Chondrocyte (in vitro differentiated cells): Measurements from ENCODE around the gene TM7SF2. TPM values are rescaled to one million over a fixed set of nuclear protein-coding genes. Genes with fewer than 3 reads are reported as not detected.

ENCODE experiments used
- DNase-seq: peaks from one replicate; pipeline ENCODE4 v3.0.0; 2021; ENCODE audit warnings: mixed read lengths, low spot score
- H3K27ac Mint-ChIP-seq: one replicate; pipeline ENCODE4 v1.8.0; 2021; ENCODE audit warnings: mild to moderate bottlenecking, moderate library complexity, mixed read lengths; ENCODE audit not compliant: unreplicated experiment
- H3K27me3 Mint-ChIP-seq: 2 replicates; pipeline ENCODE4 v1.8.0; 2021; ENCODE audit warnings: low read depth, mixed read lengths
- H3K36me3 Mint-ChIP-seq: 2 replicates; pipeline ENCODE4 v1.8.0; 2021; ENCODE audit warnings: low read depth, mixed read lengths
- H3K4me1 Mint-ChIP-seq: 2 replicates; pipeline ENCODE4 v1.8.0; 2021; ENCODE audit warnings: low read depth, mild to moderate bottlenecking, mixed read lengths
- H3K4me3 Mint-ChIP-seq: one replicate; pipeline ENCODE4 v1.8.0; 2021; ENCODE audit warnings: mild to moderate bottlenecking, moderate library complexity, mixed read lengths; ENCODE audit not compliant: unreplicated experiment
- H3K9me3 Mint-ChIP-seq: 2 replicates; pipeline ENCODE4 v1.8.0; 2021; ENCODE audit warnings: low read depth, mixed read lengths
- microRNA-seq: library from miRNA; unstranded; fragments of <30 nt; microRNA quantifications from one replicate; pipeline ENCODE4 v1.2.0, GENCODE V29; 2020; ENCODE audit warnings: borderline number of aligned reads
- total RNA-seq: library from RNA; stranded (reverse); gene quantifications from 3 replicates; pipeline ENCODE4 v1.2.1, GENCODE V29; 2021
- TF ChIP-seq, protein P1 (sequence below): fragments of 200-600 bp; sonication (generic); IDR thresholded peaks from 2 replicates; pipeline ENCODE4 v1.5.0; 2021; ENCODE audit warnings: antibody characterized with exemption, mild to moderate bottlenecking, moderate library complexity

The TM7SF2 gene
- total RNA-seq, 1 donor from 2014 or later, result 10.7 TPM

GRCh38 chr11:65157336-65157735 is 45.7 kb downstream of the TM7SF2 start:
- H3K27me3 Mint-ChIP-seq, result peaks cover 2% of the 10 kb centered on the region
- no peak overlapping the region for H3K4me3 Mint-ChIP-seq
- TF ChIP-seq, protein P1, sequence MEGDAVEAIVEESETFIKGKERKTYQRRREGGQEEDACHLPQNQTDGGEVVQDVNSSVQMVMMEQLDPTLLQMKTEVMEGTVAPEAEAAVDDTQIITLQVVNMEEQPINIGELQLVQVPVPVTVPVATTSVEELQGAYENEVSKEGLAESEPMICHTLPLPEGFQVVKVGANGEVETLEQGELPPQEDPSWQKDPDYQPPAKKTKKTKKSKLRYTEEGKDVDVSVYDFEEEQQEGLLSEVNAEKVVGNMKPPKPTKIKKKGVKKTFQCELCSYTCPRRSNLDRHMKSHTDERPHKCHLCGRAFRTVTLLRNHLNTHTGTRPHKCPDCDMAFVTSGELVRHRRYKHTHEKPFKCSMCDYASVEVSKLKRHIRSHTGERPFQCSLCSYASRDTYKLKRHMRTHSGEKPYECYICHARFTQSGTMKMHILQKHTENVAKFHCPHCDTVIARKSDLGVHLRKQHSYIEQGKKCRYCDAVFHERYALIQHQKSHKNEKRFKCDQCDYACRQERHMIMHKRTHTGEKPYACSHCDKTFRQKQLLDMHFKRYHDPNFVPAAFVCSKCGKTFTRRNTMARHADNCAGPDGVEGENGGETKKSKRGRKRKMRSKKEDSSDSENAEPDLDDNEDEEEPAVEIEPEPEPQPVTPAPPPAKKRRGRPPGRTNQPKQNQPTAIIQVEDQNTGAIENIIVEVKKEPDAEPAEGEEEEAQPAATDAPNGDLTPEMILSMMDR, result no peak
- no peak for DNase-seq
- no peaks in the 10 kb centered on the region for H3K9me3 Mint-ChIP-seq
- H3K4me1 Mint-ChIP-seq, result no peaks in the 10 kb centered on the region
- no peak overlapping the region for H3K27ac Mint-ChIP-seq
- H3K36me3 Mint-ChIP-seq, result no peaks in the 10 kb centered on the region

DNA sequence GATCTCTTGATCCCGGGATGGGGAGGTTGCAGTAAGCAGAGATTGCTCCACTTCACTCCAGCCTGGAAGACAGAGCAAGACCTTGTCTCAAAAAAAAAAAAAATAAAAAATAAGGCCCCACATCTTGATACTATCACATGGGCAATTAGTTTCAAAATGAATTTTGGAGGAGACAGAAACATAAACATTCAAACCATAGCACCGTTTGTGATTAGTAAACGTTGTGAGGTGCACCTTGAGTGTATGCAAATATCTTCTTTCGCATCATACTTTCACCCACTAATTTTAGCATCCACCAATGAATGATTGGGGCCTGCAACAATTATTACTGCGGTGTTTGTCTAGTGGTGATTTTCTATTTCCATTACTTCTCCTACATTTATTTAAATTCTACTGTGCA is 47.3 kb downstream of the TM7SF2 start:
- no peaks in the 10 kb centered on the region for H3K36me3 Mint-ChIP-seq
- TF ChIP-seq, protein P1, result no peak
- peaks cover 2% of the 10 kb centered on the region for H3K27me3 Mint-ChIP-seq
- no peaks in the 10 kb centered on the region for H3K9me3 Mint-ChIP-seq
- no peak for DNase-seq
- H3K4me1 Mint-ChIP-seq, result no peaks in the 10 kb centered on the region
- H3K4me3 Mint-ChIP-seq, result no peak overlapping the region
- no peak overlapping the region for H3K27ac Mint-ChIP-seq

DNA sequence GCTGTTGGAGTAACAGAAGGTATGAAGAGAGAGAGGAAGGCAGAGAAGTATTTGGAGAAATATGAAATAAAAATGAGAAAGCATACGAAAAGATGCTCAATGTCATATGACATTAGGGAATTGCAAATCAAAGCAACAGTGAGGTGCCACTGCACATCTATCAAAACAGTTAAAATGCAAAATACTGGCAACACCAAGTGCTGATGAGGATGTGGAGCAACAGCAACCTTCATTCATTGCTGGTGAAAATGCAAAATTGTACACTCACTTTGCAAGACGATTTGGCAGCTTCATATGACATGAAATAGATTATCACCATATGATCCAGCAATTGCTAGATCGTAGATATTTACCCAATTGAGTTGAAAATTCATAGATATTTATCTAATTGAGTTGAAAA is 49.0 kb downstream of the TM7SF2 start:
- H3K36me3 Mint-ChIP-seq, result no peaks in the 10 kb centered on the region
- H3K4me3 Mint-ChIP-seq, result no peak overlapping the region

GRCh38 chr11:65163684-65164083 is 52.0 kb downstream of the TM7SF2 start:
- Mint-ChIP-seq H3K9me3 (no peaks in the 10 kb centered on the region), H3K36me3 (no peaks in the 10 kb centered on the region), H3K27me3 (peaks cover 2% of the 10 kb centered on the region), H3K4me1 (no peaks in the 10 kb centered on the region), H3K4me3 (no peak overlapping the region), H3K27ac (no peak overlapping the region)
- TF ChIP-seq, protein P1, result no peak
- DNase-seq, result no peak

More for the DNA sequence above, 49.0 kb downstream of the TM7SF2 start:
- no peaks in the 10 kb centered on the region for H3K9me3 Mint-ChIP-seq
- no peak for DNase-seq
- TF ChIP-seq, protein P1, result no peak
- no peak overlapping the region for H3K27ac Mint-ChIP-seq
- H3K4me1 Mint-ChIP-seq, result no peaks in the 10 kb centered on the region
- peaks cover 2% of the 10 kb centered on the region for H3K27me3 Mint-ChIP-seq

Small RNA genes lying within 50 kb of the gene (microRNA-seq; reads per million reads assigned to microRNA genes)
- gene MIR6751, result not detected

Other genes starting within 250 kb of the TM7SF2 start
- 78.9 to 129 TPM (median 111 TPM) in 3 replicates for gene EHD1, start 233.3 kb upstream of the TM7SF2 start, total RNA-seq
- gene ATG2A, start 194.7 kb upstream of the TM7SF2 start, total RNA-seq, result 15.2 to 21.9 TPM (median 16.3 TPM) in 3 replicates
- gene PPP2R5B, start 187.2 kb upstream of the TM7SF2 start, total RNA-seq, result 21.7 to 33.2 TPM (median 29.3 TPM) in 3 replicates
- gene GPHA2, start 176.0 kb upstream of the TM7SF2 start, total RNA-seq, result not detected in 3 replicates
- not detected in 3 replicates for gene MAJIN, start 139.8 kb upstream of the TM7SF2 start, total RNA-seq
- not detected in 3 replicates for gene BATF2, start 114.9 kb upstream of the TM7SF2 start, total RNA-seq
- gene ARL2, start 97.7 kb upstream of the TM7SF2 start, total RNA-seq, result 80.1 to 85.5 TPM (median 83.7 TPM) in 3 replicates
- 21.0 to 26.1 TPM (median 24.9 TPM) in 3 replicates for gene SNX15, start 84.4 kb upstream of the TM7SF2 start, total RNA-seq
- 13.1 to 18.2 TPM (median 14.3 TPM) in 3 replicates for gene SAC3D1, start 70.7 kb upstream of the TM7SF2 start, total RNA-seq
- gene NAALADL1, start 53.3 kb upstream of the TM7SF2 start, total RNA-seq, result not detected in 3 replicates
- 5.5 to 11.4 TPM (median 6.3 TPM) in 3 replicates for gene CDCA5, start 27.8 kb upstream of the TM7SF2 start, total RNA-seq
- 48.9 to 53.3 TPM (median 50.0 TPM) in 3 replicates for gene ZFPL1, start 27.6 kb upstream of the TM7SF2 start, total RNA-seq
- 72.8 to 94.0 TPM (median 73.4 TPM) in 3 replicates for gene VPS51, start 15.7 kb upstream of the TM7SF2 start, total RNA-seq
- gene ZNHIT2, start 5.8 kb downstream of the TM7SF2 start, total RNA-seq, result 7.9 to 8.7 TPM (median 7.9 TPM) in 3 replicates
- 506 to 669 TPM (median 519 TPM) in 3 replicates for gene FAU, start 10.3 kb downstream of the TM7SF2 start, total RNA-seq
- 37.2 to 43.2 TPM (median 40.5 TPM) in 3 replicates for gene MRPL49, start 10.4 kb downstream of the TM7SF2 start, total RNA-seq
- 47.5 to 53.5 TPM (median 49.2 TPM) in 3 replicates for gene SYVN1, start 22.6 kb downstream of the TM7SF2 start, total RNA-seq
- not detected in 3 replicates for gene SPDYC, start 58.4 kb downstream of the TM7SF2 start, total RNA-seq
- gene CAPN1, start 70.1 kb downstream of the TM7SF2 start, total RNA-seq, result 120 to 130 TPM (median 127 TPM) in 3 replicates
- gene POLA2, start 150.1 kb downstream of the TM7SF2 start, total RNA-seq, result 5.7 to 19.0 TPM (median 6.2 TPM) in 3 replicates
- gene CDC42EP2, start 203.0 kb downstream of the TM7SF2 start, total RNA-seq, result 7.3 to 12.8 TPM (median 12.6 TPM) in 3 replicates
- 49.7 to 52.3 TPM (median 49.9 TPM) in 3 replicates for gene DPF2, start 222.0 kb downstream of the TM7SF2 start, total RNA-seq
- gene TIGD3, start 242.9 kb downstream of the TM7SF2 start, total RNA-seq, result 0.10 to 0.18 TPM in 2 of 3 replicates, not detected in the other